GM23338 (cell line): Measurements from ENCODE around the gene CHD2. TPM values are rescaled to one million over a fixed set of nuclear protein-coding genes. Genes with fewer than 3 reads are reported as not detected.

Source experiments
- ATAC-seq: fragments of 200-7000 bp; cut with Tn5 transposase; 3 replicates; pipeline ENCODE4 v1.9.1; 2020
- DNase-seq: peaks from one replicate; pipeline ENCODE4 v3.0.0-alpha.2; 2015; ENCODE audit warnings: low spot score
- H2AFZ ChIP-seq: fragments of 200-600 bp; sonication (generic); 2 replicates; pipeline ENCODE4 v1.8.0; 2016; ENCODE audit warnings: antibody characterized with exemption, mild to moderate bottlenecking, moderate library complexity
- H3F3A ChIP-seq: fragments of 200-600 bp; sonication (generic); replicated peaks from 2 replicates; pipeline ENCODE4 v1.8.0; 2017; ENCODE audit warnings: antibody characterized with exemption, mixed run types, low read depth
- H3K27ac ChIP-seq: fragments of 200-600 bp; sonication (generic); 2 replicates; pipeline ENCODE4 v1.6.1; 2016; ENCODE audit warnings: low read depth
- H3K27me3 ChIP-seq: fragments of 200-600 bp; sonication (generic); 2 replicates; pipeline ENCODE4 v1.8.0; 2016; ENCODE audit warnings: mild to moderate bottlenecking, mixed run types, moderate library complexity; ENCODE audit not compliant: insufficient read depth
- H3K36me3 ChIP-seq: fragments of 200-600 bp; sonication (generic); 2 replicates; pipeline ENCODE4 v1.8.0; 2016; ENCODE audit warnings: mild to moderate bottlenecking; ENCODE audit not compliant: insufficient read depth
- H3K4me1 ChIP-seq: fragments of 200-600 bp; sonication (generic); 2 replicates; pipeline ENCODE4 v1.8.0; 2016; ENCODE audit warnings: mild to moderate bottlenecking, moderate library complexity; ENCODE audit not compliant: insufficient read depth
- H3K4me2 ChIP-seq: fragments of 200-600 bp; sonication (generic); 2 replicates; pipeline ENCODE4 v1.7.1; 2017; ENCODE audit warnings: mixed run types
- H3K4me3 ChIP-seq: fragments of 200-600 bp; sonication (generic); 2 replicates; pipeline ENCODE4 v1.6.1; 2016; ENCODE audit warnings: mixed run types
- H3K79me2 ChIP-seq: fragments of 200-600 bp; sonication (generic); replicated peaks from 2 replicates; pipeline ENCODE4 v1.8.0; 2017; ENCODE audit warnings: mild to moderate bottlenecking; ENCODE audit not compliant: insufficient read depth
- H3K9me2 ChIP-seq: fragments of 200-600 bp; sonication (generic); 2 replicates; pipeline ENCODE4 v1.8.0; 2017; ENCODE audit not compliant: insufficient read depth
- H4K20me1 ChIP-seq: fragments of 200-600 bp; sonication (generic); replicated peaks from 2 replicates; pipeline ENCODE4 v1.8.0; 2017; ENCODE audit warnings: mild to moderate bottlenecking; ENCODE audit not compliant: insufficient read depth
- H3K27ac Mint-ChIP-seq: 2 replicates; pipeline ENCODE4 v1.8.0; 2020; ENCODE audit warnings: inconsistent platforms, mild to moderate bottlenecking, moderate library complexity, mixed read lengths
- H3K27me3 Mint-ChIP-seq: 3 replicates; pipeline ENCODE4 v1.8.0; 2022; ENCODE audit warnings: low read depth, mild to moderate bottlenecking, moderate library complexity, mixed read lengths, inconsistent platforms; ENCODE audit not compliant: insufficient read depth, poor library complexity
- H3K36me3 Mint-ChIP-seq: 3 replicates; pipeline ENCODE4 v1.8.0; 2021; ENCODE audit warnings: low read depth, mild to moderate bottlenecking, inconsistent platforms, moderate library complexity, mixed read lengths
- H3K4me1 Mint-ChIP-seq: 3 replicates; pipeline ENCODE4 v1.8.0; 2020; ENCODE audit warnings: mild to moderate bottlenecking, inconsistent platforms, mixed read lengths
- H3K4me3 Mint-ChIP-seq: 3 replicates; pipeline ENCODE4 v1.8.0; 2021; ENCODE audit warnings: moderate library complexity, mild to moderate bottlenecking, inconsistent platforms, mixed read lengths
- H3K9me3 Mint-ChIP-seq: 3 replicates; pipeline ENCODE4 v1.8.0; 2020; ENCODE audit warnings: moderate library complexity, mild to moderate bottlenecking, inconsistent platforms, mixed read lengths
- CREB1 ChIP-seq: fragments of 250-450 bp; sonication (Bioruptor Pico); IDR thresholded peaks from 2 replicates; pipeline ENCODE4 v1.5.0; 2020; ENCODE audit warnings: low read depth, mild to moderate bottlenecking, moderate library complexity
- CTCF ChIP-seq, 2 experiments: fragments of 200-600 bp in 1 of 2; sonication (generic) in 1 of 2; conservative IDR thresholded peaks; 2 replicates each; pipeline versions ENCODE4 v1.5.1 to v1.6.1; 2016 to 2017; ENCODE audit warnings: antibody characterized with exemption in 2 of 2, low read depth in 2 of 2, mild to moderate bottlenecking in 2 of 2, moderate library complexity in 1 of 2
- NANOG ChIP-seq: IDR thresholded peaks from 2 replicates; pipeline ENCODE4 v1.6.1; 2016; ENCODE audit warnings: antibody characterized with exemption, borderline replicate concordance
- STAT1 ChIP-seq: IDR thresholded peaks from one replicate; pipeline ENCODE4 v1.6.1; 2016; ENCODE audit warnings: antibody characterized with exemption; ENCODE audit not compliant: unreplicated experiment
- ZNF114 ChIP-seq: fragments of 250-450 bp; sonication (Bioruptor Pico); IDR thresholded peaks from 2 replicates; pipeline ENCODE4 v1.5.0; 2020; ENCODE audit warnings: mild to moderate bottlenecking, moderate library complexity
- ZNF331 ChIP-seq: fragments of 250-450 bp; sonication (Bioruptor Pico); IDR thresholded peaks from 2 replicates; pipeline ENCODE4 v1.5.0; 2020; ENCODE audit warnings: low read depth, mild to moderate bottlenecking, moderate library complexity
- polyA plus RNA-seq: library from polyadenylated mRNA; unstranded; fragments of >200 nt; fragmentation: Nextera tagmentation; extraction: Ambion mirVana; gene quantifications from 2 replicates; pipeline ENCODE4 v1.2.1, GENCODE V29; 2016
- total RNA-seq: library from RNA; depleted of rRNA; stranded (reverse); fragments of >200 nt; shearing (Covaris generic); gene quantifications from 2 replicates; pipeline ENCODE4 v1.2.3, GENCODE V29; 2014

Gene CHD2
- total and polyA plus RNA-seq, 2 experiments from 2014 or later = 119 to 130 TPM

- DNase-seq = no peak
- no peak overlapping the region for H3K4me3 Mint-ChIP-seq
- Histone ChIP-seq H3K27me3 (no peaks in the 10 kb centered on the region), H4K20me1 (0 out of 2 replicates have a peak, but pooled peaks cover 3% of the 10 kb centered on the region), H2AFZ (no peak overlapping the region), H3K79me2 (peaks cover 81% of the 10 kb centered on the region), H3F3A (no peaks in the 10 kb centered on the region), H3K27ac (no peak overlapping the region), H3K9me2 (no peaks in the 10 kb centered on the region), H3K4me1 (no peaks in the 10 kb centered on the region), H3K4me2 (no peak overlapping the region), H3K36me3 (peaks cover 23% of the 10 kb centered on the region), H3K4me3 (no peak overlapping the region)
- peaks cover 80% of the 10 kb centered on the region for H3K36me3 Mint-ChIP-seq
- H3K27ac Mint-ChIP-seq = no peak overlapping the region
- H3K4me1 Mint-ChIP-seq = no peaks in the 10 kb centered on the region
- H3K9me3 Mint-ChIP-seq = no peaks in the 10 kb centered on the region
- no peak for ATAC-seq
- H3K27me3 Mint-ChIP-seq = no peaks in the 10 kb centered on the region
- TF ChIP-seq ZNF331 (CRISPR knock-in tag) = no peak
- no peak for TF ChIP-seq CTCF (conservative IDR thresholded peaks at IDR 0.05; ENCODE audit: low read depth in 2 of 2)
- TF ChIP-seq NANOG = no peak
- TF ChIP-seq CREB1 (CRISPR knock-in tag) = no peak
- no peak for TF ChIP-seq STAT1
Observed at GRCh38 chr15:92960996-92961681, 61.0 kb downstream of the CHD2 start.

GRCh38 chr15:92962914-92963313 lies 62.8 kb downstream of the CHD2 start:
- peaks cover 65% of the 10 kb centered on the region for H3K79me2 ChIP-seq
- H3F3A ChIP-seq = no peaks in the 10 kb centered on the region
- no peak for DNase-seq
- H3K27ac ChIP-seq = peak overlapping the region; percentile 4; the same call in 1 of the 2 replicates
- H3K36me3 Mint-ChIP-seq = peaks cover 81% of the 10 kb centered on the region
- no peak overlapping the region for H3K4me3 ChIP-seq
- no peaks in the 10 kb centered on the region for H3K9me2 ChIP-seq
- no peaks in the 10 kb centered on the region for H3K27me3 Mint-ChIP-seq
- 0 out of 2 replicates have a peak, but pooled peaks cover 7% of the 10 kb centered on the region for H4K20me1 ChIP-seq
- H3K4me3 Mint-ChIP-seq = no peak overlapping the region
- H2AFZ ChIP-seq = no peak overlapping the region
- TF ChIP-seq NANOG (no peak), ZNF114 (no peak), CTCF (conservative IDR thresholded peaks at IDR 0.05; ENCODE audit: low read depth in 2 of 2) (no peak)
- H3K27ac Mint-ChIP-seq = no peak overlapping the region
- no peaks in the 10 kb centered on the region for H3K9me3 Mint-ChIP-seq
- no peaks in the 10 kb centered on the region for H3K4me1 ChIP-seq
- no peaks in the 10 kb centered on the region for H3K27me3 ChIP-seq
- H3K4me1 Mint-ChIP-seq = no peaks in the 10 kb centered on the region
- no peak overlapping the region for H3K4me2 ChIP-seq
- no peak for ATAC-seq
- H3K36me3 ChIP-seq = peaks cover 18% of the 10 kb centered on the region
